HepG2 (cell line): ENCODE data around the gene PEX14. TPM values are rescaled to one million over a fixed set of nuclear protein-coding genes. Genes with fewer than 3 reads are reported as not detected.

Experiments
- ARNT2 ChIP-seq: sonication (generic); formaldehyde crosslinking; IDR thresholded peaks from 2 replicates; pipeline ENCODE4 v1.8.0; 2022; ENCODE audit warnings: mild to moderate bottlenecking, low read depth, missing genetic modification reagents, moderate library complexity
- HNRNPH1 ChIP-seq: fragments of 200-400 bp; formaldehyde crosslinking; optimal IDR thresholded peaks from 2 replicates; pipeline ENCODE3; 2017; ENCODE audit warnings: mild to moderate bottlenecking, low read depth, low read length
- KDM5A ChIP-seq: fragments of 200-600 bp; sonication (generic); IDR thresholded peaks from 2 replicates; pipeline ENCODE4 v1.7.0; 2018; ENCODE audit warnings: antibody characterized with exemption, mild to moderate bottlenecking, low read length, borderline replicate concordance
- ZNF34 ChIP-seq: sonication (generic); formaldehyde crosslinking; IDR thresholded peaks from 2 replicates; pipeline ENCODE4 v1.4.0; 2020; ENCODE audit warnings: mild to moderate bottlenecking, missing genetic modification reagents, borderline replicate concordance
- polyA plus RNA-seq, 8 experiments: library from polyadenylated mRNA; depleted of rRNA in 3 of 8; stranded (reverse) in 7 of 8; unstranded in 1 of 8; fragments of >200 nt; fragmentation: Illumina TruSeq in 4 of 8; extraction: Trizol in 4 of 8; gene quantifications; 2 replicates each; pipeline versions ENCODE4 v1.2.1 to v1.2.3, GENCODE V29; 2011 to 2016; ENCODE audit warnings: low read depth in 4 of 8, missing spikeins in 1 of 8, mixed read lengths in 1 of 8; ENCODE audit not compliant: insufficient read depth in 1 of 8
- total RNA-seq, 5 experiments: library from RNA; depleted of rRNA; stranded (reverse); fragments of >200 nt; fragmentation: Illumina TruSeq; extraction: Trizol; gene quantifications; 2 replicates each; pipeline ENCODE4 v1.2.3, GENCODE V29; 2016; ENCODE audit warnings: low read depth in 1 of 5
- TF ChIP-seq, protein P1 (sequence below): IDR thresholded peaks from 2 replicates; pipeline ENCODE4 v1.6.1; 2016
- TF ChIP-seq, protein P2 (sequence below): sonication (generic); formaldehyde crosslinking; IDR thresholded peaks from 2 replicates; pipeline ENCODE4 v1.8.0; 2023; ENCODE audit warnings: mild to moderate bottlenecking, missing genetic modification reagents
- TF ChIP-seq, protein P3 (sequence below): sonication (generic); formaldehyde crosslinking; IDR thresholded peaks from 2 replicates; pipeline ENCODE4 v1.4.0; 2020; ENCODE audit warnings: missing genetic modification reagents, borderline replicate concordance
- TF ChIP-seq, protein P4 (sequence below): sonication (generic); formaldehyde crosslinking; IDR thresholded peaks from 2 replicates; pipeline ENCODE4 v1.4.0; 2020; ENCODE audit warnings: missing genetic modification reagents

PEX14 gene
- total and polyA plus RNA-seq, 2 of the 13 experiments (the other 11 are each of a cell fraction or from before 2014, with no cell fraction given) = 6.5 to 9.9 TPM

DNA sequence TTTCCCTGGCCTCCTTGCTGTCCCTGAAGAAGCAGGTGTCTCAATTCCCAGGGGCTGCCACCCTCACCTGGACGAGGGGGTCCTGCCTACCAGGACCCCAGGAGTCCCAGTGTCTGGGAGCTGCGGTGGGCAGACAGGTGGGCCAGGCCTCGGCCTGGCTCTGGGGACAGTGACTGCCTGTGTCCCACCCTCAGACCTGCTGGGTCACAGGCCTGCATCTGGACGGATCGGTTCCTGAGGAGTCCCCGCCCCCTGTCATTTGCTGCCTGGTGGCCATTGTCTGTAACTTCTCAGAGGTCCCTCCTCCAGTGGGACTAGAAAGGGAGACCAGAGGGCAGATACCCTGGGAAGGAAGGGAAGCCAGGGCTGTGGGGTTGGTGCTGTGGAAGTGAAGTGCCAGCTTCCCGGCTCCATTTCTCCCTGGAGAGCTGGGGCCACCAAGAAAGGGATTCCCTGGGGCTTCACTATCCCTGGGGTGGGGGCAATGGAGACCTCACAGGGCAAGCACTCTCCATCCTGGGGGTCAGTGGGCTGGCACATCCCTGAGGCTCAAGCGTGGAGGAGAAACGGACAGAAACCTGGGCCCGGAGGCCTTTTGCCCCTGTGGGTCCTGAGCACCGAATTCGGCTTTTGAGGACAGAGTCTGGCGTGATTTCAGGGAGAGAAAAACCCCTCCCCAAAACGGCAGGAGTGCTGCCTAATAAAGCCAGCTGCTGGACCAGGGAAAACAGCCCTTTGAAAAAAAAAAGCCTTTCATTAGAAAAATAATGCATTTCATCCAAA, 157.3 kb downstream of the PEX14 start (continued):
- TF ChIP-seq, protein P1, sequence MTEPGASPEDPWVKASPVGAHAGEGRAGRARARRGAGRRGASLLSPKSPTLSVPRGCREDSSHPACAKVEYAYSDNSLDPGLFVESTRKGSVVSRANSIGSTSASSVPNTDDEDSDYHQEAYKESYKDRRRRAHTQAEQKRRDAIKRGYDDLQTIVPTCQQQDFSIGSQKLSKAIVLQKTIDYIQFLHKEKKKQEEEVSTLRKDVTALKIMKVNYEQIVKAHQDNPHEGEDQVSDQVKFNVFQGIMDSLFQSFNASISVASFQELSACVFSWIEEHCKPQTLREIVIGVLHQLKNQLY = no peak
- TF ChIP-seq HNRNPH1 (no peak), KDM5A (no peak), ARNT2 (no peak), ZNF34 (CRISPR knock-in tag) (no peak)
- TF ChIP-seq, protein P2, sequence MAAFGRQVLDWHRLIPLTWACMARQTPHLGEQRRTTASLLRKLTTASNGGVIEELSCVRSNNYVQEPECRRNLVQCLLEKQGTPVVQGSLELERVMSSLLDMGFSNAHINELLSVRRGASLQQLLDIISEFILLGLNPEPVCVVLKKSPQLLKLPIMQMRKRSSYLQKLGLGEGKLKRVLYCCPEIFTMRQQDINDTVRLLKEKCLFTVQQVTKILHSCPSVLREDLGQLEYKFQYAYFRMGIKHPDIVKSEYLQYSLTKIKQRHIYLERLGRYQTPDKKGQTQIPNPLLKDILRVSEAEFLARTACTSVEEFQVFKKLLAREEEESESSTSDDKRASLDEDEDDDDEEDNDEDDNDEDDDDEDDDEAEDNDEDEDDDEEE (CRISPR knock-in tag) = no peak
- TF ChIP-seq, protein P3, sequence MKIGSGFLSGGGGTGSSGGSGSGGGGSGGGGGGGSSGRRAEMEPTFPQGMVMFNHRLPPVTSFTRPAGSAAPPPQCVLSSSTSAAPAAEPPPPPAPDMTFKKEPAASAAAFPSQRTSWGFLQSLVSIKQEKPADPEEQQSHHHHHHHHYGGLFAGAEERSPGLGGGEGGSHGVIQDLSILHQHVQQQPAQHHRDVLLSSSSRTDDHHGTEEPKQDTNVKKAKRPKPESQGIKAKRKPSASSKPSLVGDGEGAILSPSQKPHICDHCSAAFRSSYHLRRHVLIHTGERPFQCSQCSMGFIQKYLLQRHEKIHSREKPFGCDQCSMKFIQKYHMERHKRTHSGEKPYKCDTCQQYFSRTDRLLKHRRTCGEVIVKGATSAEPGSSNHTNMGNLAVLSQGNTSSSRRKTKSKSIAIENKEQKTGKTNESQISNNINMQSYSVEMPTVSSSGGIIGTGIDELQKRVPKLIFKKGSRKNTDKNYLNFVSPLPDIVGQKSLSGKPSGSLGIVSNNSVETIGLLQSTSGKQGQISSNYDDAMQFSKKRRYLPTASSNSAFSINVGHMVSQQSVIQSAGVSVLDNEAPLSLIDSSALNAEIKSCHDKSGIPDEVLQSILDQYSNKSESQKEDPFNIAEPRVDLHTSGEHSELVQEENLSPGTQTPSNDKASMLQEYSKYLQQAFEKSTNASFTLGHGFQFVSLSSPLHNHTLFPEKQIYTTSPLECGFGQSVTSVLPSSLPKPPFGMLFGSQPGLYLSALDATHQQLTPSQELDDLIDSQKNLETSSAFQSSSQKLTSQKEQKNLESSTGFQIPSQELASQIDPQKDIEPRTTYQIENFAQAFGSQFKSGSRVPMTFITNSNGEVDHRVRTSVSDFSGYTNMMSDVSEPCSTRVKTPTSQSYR (CRISPR knock-in tag) = no peak
- TF ChIP-seq, protein P4, sequence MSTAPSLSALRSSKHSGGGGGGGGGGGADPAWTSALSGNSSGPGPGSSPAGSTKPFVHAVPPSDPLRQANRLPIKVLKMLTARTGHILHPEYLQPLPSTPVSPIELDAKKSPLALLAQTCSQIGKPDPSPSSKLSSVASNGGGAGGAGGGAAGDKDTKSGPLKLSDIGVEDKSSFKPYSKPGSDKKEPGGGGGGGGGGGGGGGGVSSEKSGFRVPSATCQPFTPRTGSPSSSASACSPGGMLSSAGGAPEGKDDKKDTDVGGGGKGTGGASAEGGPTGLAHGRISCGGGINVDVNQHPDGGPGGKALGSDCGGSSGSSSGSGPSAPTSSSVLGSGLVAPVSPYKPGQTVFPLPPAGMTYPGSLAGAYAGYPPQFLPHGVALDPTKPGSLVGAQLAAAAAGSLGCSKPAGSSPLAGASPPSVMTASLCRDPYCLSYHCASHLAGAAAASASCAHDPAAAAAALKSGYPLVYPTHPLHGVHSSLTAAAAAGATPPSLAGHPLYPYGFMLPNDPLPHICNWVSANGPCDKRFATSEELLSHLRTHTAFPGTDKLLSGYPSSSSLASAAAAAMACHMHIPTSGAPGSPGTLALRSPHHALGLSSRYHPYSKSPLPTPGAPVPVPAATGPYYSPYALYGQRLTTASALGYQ (CRISPR knock-in tag) = no peak
